ENCODE results near the gene CACNA2D3. TPM values are rescaled to one million over a fixed set of nuclear protein-coding genes. Genes with fewer than 3 reads are reported as not detected.

CACNA2D3 gene
- total and polyA plus RNA-seq, 2 experiments from 2014 or later, result 0.30 to 0.43 TPM

GRCh38 chr3:55042591-55042990 is 920.2 kb downstream of the CACNA2D3 start:
- Histone ChIP-seq H3K9me2 (ENCODE audit: insufficient read depth) (no peaks in the 10 kb centered on the region), H3K79me2 (ENCODE audit: insufficient read depth) (no peaks in the 10 kb centered on the region), H3K4me1 (ENCODE audit: insufficient read depth) (no peaks in the 10 kb centered on the region), H4K20me1 (ENCODE audit: insufficient read depth) (no peaks in the 10 kb centered on the region), H3K9ac (no peak overlapping the region), H3K27ac (no peak overlapping the region), H3K27me3 (replicated peaks; ENCODE audit: insufficient read depth) (no peaks in the 10 kb centered on the region), H3K9me3 (ENCODE audit: low read depth) (no peaks in the 10 kb centered on the region), H3F3A (ENCODE audit: insufficient read depth) (no peaks in the 10 kb centered on the region), H2AFZ (peak overlapping the region; percentile 13; the same call in 1 of the 2 replicates), H3K4me3 (no peak overlapping the region), H3K4me2 (ENCODE audit: unreplicated experiment) (no peak overlapping the region), H3K36me3 (ENCODE audit: low read depth) (no peaks in the 10 kb centered on the region)
- in situ Hi-C loops (cut with MboI), result no loop called here
- no peak for TF ChIP-seq EZH2phosphoT487 (IDR thresholded peaks at IDR 0.05; ENCODE audit: insufficient read depth, low read depth)
- TF ChIP-seq EZH2 (IDR thresholded peaks at IDR 0.05; ENCODE audit: insufficient read depth, poor library complexity, severe bottlenecking), result no peak
- WGBS, 2 experiments (ENCODE audit: low coverage in 1 of 2, low lambda C conversion rate in 2 of 2, missing lambda C conversion rate in 2 of 2), result 56 to 64% methylated on average over 2 of the region's 2 CpGs
- peak; percentile 38 for DNase-seq

GRCh38 chr3:55044486-55044885 is 922.1 kb downstream of the CACNA2D3 start:
- in situ Hi-C loops (cut with MboI), result no loop called here
- TF ChIP-seq EZH2 (IDR thresholded peaks at IDR 0.05; ENCODE audit: insufficient read depth, poor library complexity, severe bottlenecking) (no peak), EZH2phosphoT487 (IDR thresholded peaks at IDR 0.05; ENCODE audit: insufficient read depth, low read depth) (no peak)
- Histone ChIP-seq H4K20me1 (ENCODE audit: insufficient read depth) (no peaks in the 10 kb centered on the region), H3F3A (ENCODE audit: insufficient read depth) (no peaks in the 10 kb centered on the region), H3K9me2 (ENCODE audit: insufficient read depth) (no peaks in the 10 kb centered on the region), H3K9ac (no peak overlapping the region), H3K27me3 (replicated peaks; ENCODE audit: insufficient read depth) (no peaks in the 10 kb centered on the region), H3K36me3 (ENCODE audit: low read depth) (no peaks in the 10 kb centered on the region), H3K79me2 (ENCODE audit: insufficient read depth) (no peaks in the 10 kb centered on the region), H3K4me3 (no peak overlapping the region), H3K9me3 (ENCODE audit: low read depth) (no peaks in the 10 kb centered on the region), H3K4me1 (ENCODE audit: insufficient read depth) (no peaks in the 10 kb centered on the region), H3K4me2 (ENCODE audit: unreplicated experiment) (no peak overlapping the region), H3K27ac (no peak overlapping the region), H2AFZ (no peak overlapping the region)
- DNase-seq, result no peak
- WGBS, 2 experiments (ENCODE audit: low coverage in 1 of 2, low lambda C conversion rate in 2 of 2, missing lambda C conversion rate in 2 of 2), result 56 to 77% methylated on average over 1 of the region's 1 CpG

- Histone ChIP-seq H4K20me1 (ENCODE audit: insufficient read depth) (no peaks in the 10 kb centered on the region), H3K9me2 (ENCODE audit: insufficient read depth) (no peaks in the 10 kb centered on the region), H3K36me3 (ENCODE audit: low read depth) (no peaks in the 10 kb centered on the region), H3K4me3 (no peak overlapping the region), H3K9ac (no peak overlapping the region), H3K9me3 (ENCODE audit: low read depth) (no peaks in the 10 kb centered on the region), H3K27ac (no peak overlapping the region), H3F3A (ENCODE audit: insufficient read depth) (peaks cover 9% of the 10 kb centered on the region; the same call in 1 of the 2 replicates), H3K4me1 (ENCODE audit: insufficient read depth) (peaks cover 10% of the 10 kb centered on the region), H2AFZ (0 out of 2 replicates have a peak overlapping the region, but pooled peaks have one; percentile 30), H3K27me3 (replicated peaks; ENCODE audit: insufficient read depth) (no peaks in the 10 kb centered on the region), H3K4me2 (ENCODE audit: unreplicated experiment) (peak overlapping the region; percentile 5), H3K79me2 (ENCODE audit: insufficient read depth) (no peaks in the 10 kb centered on the region)
- no peak for TF ChIP-seq EZH2phosphoT487 (IDR thresholded peaks at IDR 0.05; ENCODE audit: insufficient read depth, low read depth)
- TF ChIP-seq EZH2 (IDR thresholded peaks at IDR 0.05; ENCODE audit: insufficient read depth, poor library complexity, severe bottlenecking), result no peak
- 84 to 87% methylated on average over 5 of the region's 5 CpGs for WGBS, 2 experiments (ENCODE audit: low coverage in 1 of 2, low lambda C conversion rate in 2 of 2, missing lambda C conversion rate in 2 of 2)
- peak; percentile 59 for DNase-seq
- in situ Hi-C loops (cut with MboI), result no loop called here
These were observed 936.8 kb downstream of the CACNA2D3 start for GRCh38 chr3:55059027-55059629.

- in situ Hi-C loops (cut with MboI), result no loop called here
- Histone ChIP-seq H2AFZ (no peak overlapping the region), H3K36me3 (ENCODE audit: low read depth) (no peaks in the 10 kb centered on the region), H3K9ac (no peak overlapping the region), H3K9me2 (ENCODE audit: insufficient read depth) (no peaks in the 10 kb centered on the region), H4K20me1 (ENCODE audit: insufficient read depth) (no peaks in the 10 kb centered on the region), H3K9me3 (ENCODE audit: low read depth) (no peaks in the 10 kb centered on the region), H3K27me3 (replicated peaks; ENCODE audit: insufficient read depth) (no peaks in the 10 kb centered on the region), H3F3A (ENCODE audit: insufficient read depth) (peaks cover 9% of the 10 kb centered on the region; the same call in 1 of the 2 replicates), H3K27ac (no peak overlapping the region), H3K4me3 (no peak overlapping the region), H3K4me2 (ENCODE audit: unreplicated experiment) (no peak overlapping the region), H3K4me1 (ENCODE audit: insufficient read depth) (peaks cover 10% of the 10 kb centered on the region), H3K79me2 (ENCODE audit: insufficient read depth) (no peaks in the 10 kb centered on the region)
- WGBS, 2 experiments (ENCODE audit: low coverage in 1 of 2, low lambda C conversion rate in 2 of 2, missing lambda C conversion rate in 2 of 2), result 84 to 89% methylated on average over 5 of the region's 5 CpGs
- TF ChIP-seq EZH2 (IDR thresholded peaks at IDR 0.05; ENCODE audit: insufficient read depth, poor library complexity, severe bottlenecking) (no peak), EZH2phosphoT487 (IDR thresholded peaks at IDR 0.05; ENCODE audit: insufficient read depth, low read depth) (no peak)
- DNase-seq, result no peak
These were observed 938.8 kb downstream of the CACNA2D3 start for GRCh38 chr3:55060896-55061719.
